Activated CD8-positive, alpha-beta memory T cell treated with anti-CD3 and anti-CD28 coated beads, Interleukin-2, amount 50 U/mL, for 1 hour (primary cell): Measurements from ENCODE around the gene SLC17A5.
"Not testable (repeated sequence)": the region's sequence is repeated elsewhere in the genome, so short reads cannot be mapped to it uniquely, and the experiment has no call there.

Experiments
- DNase-seq: peaks from one replicate; pipeline ENCODE4 v3.0.0-alpha.2; 2020; ENCODE audit errors: extremely low read depth

Gene SLC17A5

GRCh38 chr6:73653571-73654424 is at the start of gene SLC17A5:
Gene SLC17A5 (minus strand): TSS chr6:73653992. CDS start chr6:73653886, 106 bp downstream.
- peak; percentile 48 for DNase-seq

- DNase-seq, result no peak
These were observed 49.7 kb upstream of the SLC17A5 start for GRCh38 chr6:73703466-73703865.

GRCh38 chr6:73702444-73702843 is 48.7 kb upstream of the SLC17A5 start:
- no peak for DNase-seq

- no peak for DNase-seq
These were observed 46.1 kb upstream of the SLC17A5 start for GRCh38 chr6:73699676-73700459.

GRCh38 chr6:73696966-73697655 is 43.3 kb upstream of the SLC17A5 start:
- DNase-seq, result no peak

- DNase-seq, result peak; percentile 8
These were observed 42.0 kb upstream of the SLC17A5 start, which contains the start of gene CD109 for GRCh38 chr6:73695619-73696421. Gene CD109 (plus strand): TSS chr6:73696203. CDS start chr6:73696216, 13 bp downstream.

- DNase-seq, result no peak
These were observed 41.1 kb upstream of the SLC17A5 start for GRCh38 chr6:73694711-73695411.

GRCh38 chr6:73691512-73691911 is 37.7 kb upstream of the SLC17A5 start:
- no peak for DNase-seq

- DNase-seq, result no peak
These were observed 36.3 kb upstream of the SLC17A5 start for GRCh38 chr6:73690056-73690455.

- no peak for DNase-seq
These were observed 34.6 kb upstream of the SLC17A5 start for GRCh38 chr6:73688351-73688750.

- DNase-seq, result not testable (repeated sequence)
These were observed 29.8 kb upstream of the SLC17A5 start for GRCh38 chr6:73683574-73683973.

GRCh38 chr6:73680289-73680918 is 26.6 kb upstream of the SLC17A5 start:
- DNase-seq, result no peak

GRCh38 chr6:73679846-73680245 is 26.1 kb upstream of the SLC17A5 start:
- DNase-seq, result not testable (repeated sequence)

- no peak for DNase-seq
These were observed 25.2 kb upstream of the SLC17A5 start for GRCh38 chr6:73679009-73679408.

GRCh38 chr6:73675466-73676098 is 21.8 kb upstream of the SLC17A5 start:
- no peak for DNase-seq

GRCh38 chr6:73671911-73672685 is 18.3 kb upstream of the SLC17A5 start:
- DNase-seq, result no peak

GRCh38 chr6:73669005-73669404 is 15.2 kb upstream of the SLC17A5 start:
- no peak for DNase-seq

- DNase-seq, result no peak
These were observed 14.0 kb upstream of the SLC17A5 start for GRCh38 chr6:73667798-73668197.

GRCh38 chr6:73666393-73666792 is 12.6 kb upstream of the SLC17A5 start:
- DNase-seq, result no peak
